Activated T-cell treated with anti-CD3 and anti-CD28 coated beads for 1 hour (primary cell): ENCODE measurements around the gene PTRHD1.
"Not testable (repeated sequence)": the region's sequence is repeated elsewhere in the genome, so short reads cannot be mapped to it uniquely, and the experiment has no call there.

Experiments used
- DNase-seq: peaks from one replicate; pipeline ENCODE4 v3.0.0-alpha.2; 2020; ENCODE audit warnings: low read depth

Gene PTRHD1

DNA sequence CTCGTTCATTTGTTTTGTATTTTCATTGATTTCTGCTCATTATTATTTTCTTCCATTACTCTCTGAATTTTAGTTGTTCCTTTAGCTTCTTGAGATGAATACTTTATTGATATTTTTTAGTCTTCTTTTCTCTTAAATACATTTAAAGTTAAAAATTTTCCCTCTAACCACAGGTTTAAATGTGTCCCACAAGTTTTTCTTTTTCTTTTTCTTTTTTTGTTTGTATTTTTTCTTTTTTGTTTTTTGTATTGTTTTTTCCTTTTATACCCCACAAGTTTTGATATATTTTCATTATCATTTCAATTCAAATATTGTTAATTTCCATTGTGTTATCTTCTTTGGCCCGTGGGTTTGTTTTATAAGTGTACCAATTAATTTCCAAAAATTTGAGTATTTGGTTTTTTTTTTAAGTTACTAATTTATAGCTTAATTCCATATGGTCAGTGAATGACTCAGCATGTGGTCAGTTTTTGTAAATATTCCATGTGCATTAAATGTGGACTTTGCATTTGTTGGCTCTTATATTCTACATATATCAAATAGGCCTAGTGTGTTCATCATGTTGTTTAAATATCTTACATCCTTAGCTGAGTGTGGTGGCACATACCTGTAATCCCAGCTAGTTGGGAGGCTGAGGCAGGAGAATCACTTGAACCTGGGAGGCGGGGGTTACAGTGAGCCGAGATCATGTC lies 16.3 kb upstream of the PTRHD1 start:
- no peak for DNase-seq

DNA sequence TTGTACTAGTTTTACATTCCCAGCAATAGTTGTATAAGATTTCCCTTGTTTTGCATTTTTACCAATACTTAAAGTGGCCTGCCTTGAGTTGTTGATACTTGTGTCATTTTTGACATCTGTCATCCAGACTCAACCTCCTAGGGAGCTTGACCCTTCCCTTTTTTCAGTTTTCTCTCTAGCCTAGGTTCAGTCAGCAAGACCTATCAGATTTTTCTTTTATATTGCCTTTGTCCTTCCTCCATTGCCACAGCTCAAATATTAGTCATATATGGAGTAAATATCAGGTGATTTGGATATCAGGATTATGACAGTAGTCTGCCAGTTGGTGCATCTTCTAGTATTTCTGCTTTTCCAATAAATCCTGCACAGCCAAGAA lies 13.5 kb upstream of the PTRHD1 start:
- DNase-seq: no peak

DNA sequence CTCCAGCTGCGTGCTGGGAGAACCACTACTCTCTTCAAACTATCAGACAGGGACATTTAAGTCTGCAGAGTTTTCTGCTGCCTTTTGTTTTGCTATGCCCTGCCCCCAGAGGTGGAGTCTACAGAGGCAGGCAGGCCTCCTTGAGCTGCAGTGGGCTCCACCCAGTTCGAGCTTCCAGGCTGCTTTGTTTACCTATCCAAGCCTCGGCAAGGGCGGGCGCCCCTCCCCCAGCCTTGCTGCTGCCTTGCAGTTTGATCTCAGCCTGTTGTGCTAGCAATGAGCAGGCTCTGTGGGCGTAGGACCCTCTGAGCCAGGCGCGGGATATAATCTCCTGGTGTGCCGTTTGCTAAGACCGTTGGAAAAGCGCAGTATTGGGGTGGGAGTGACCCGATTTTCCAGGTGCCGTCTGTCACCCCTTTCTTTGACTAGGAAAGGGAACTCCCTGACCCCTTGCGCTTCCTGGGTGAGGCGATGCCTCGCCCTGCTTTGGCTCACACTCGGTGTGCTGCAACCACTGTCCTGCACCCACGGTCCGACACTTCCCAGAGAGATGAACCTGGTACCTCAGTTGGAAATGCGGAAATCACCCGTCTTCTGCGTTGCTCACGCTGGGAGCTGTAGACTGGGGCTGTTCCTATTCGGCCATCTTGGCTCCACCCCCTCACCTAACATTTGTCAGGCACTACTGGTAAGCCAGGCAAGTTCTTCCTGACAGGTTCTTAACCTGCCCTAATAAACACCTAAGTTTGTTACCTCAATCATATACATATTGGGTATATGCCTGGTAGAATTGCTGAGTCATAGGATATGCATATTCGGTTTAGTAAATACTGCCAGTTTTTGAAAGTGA lies 12.8 kb upstream of the PTRHD1 start:
- DNase-seq: not testable (repeated sequence)

DNA sequence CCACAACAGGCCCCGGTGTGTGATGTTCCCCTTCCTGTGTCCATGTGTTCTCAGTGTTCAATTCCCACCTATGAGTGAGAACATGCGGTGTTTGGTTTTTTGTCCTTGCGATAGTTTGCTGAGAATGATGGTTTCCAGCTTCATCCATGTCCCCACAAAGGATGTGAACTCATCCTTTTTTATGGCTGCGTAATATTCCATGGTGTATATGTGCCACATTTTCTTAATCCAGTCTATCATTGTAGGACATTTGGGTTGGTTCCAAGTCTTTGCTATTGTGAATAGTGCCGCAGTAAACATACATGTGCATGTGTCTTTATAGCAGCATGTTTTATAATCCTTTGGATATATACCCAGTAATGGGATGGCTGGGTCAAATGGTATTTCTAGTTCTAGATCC lies 7.3 kb upstream of the PTRHD1 start:
- DNase-seq: not testable (repeated sequence)

DNA sequence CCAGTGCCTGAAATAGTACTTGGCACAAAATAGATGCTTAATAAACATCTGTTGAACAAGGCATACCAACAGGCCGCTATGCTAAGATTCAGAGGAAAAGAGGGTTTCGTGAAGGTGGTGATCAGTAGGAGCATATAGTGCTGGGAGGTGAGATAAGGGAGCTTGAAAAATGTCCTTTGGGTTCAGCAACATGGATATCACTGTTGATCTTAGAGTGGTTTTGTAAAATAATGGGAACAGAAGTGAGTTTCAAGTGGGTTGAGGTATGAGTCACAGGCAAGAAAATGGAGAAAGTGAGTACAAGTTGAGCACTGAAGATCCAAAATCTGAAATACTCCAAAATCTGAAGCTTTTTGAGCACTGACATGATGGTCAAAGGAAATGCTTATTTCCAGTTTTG lies 4.5 kb upstream of the PTRHD1 start:
- DNase-seq: no peak

DNA sequence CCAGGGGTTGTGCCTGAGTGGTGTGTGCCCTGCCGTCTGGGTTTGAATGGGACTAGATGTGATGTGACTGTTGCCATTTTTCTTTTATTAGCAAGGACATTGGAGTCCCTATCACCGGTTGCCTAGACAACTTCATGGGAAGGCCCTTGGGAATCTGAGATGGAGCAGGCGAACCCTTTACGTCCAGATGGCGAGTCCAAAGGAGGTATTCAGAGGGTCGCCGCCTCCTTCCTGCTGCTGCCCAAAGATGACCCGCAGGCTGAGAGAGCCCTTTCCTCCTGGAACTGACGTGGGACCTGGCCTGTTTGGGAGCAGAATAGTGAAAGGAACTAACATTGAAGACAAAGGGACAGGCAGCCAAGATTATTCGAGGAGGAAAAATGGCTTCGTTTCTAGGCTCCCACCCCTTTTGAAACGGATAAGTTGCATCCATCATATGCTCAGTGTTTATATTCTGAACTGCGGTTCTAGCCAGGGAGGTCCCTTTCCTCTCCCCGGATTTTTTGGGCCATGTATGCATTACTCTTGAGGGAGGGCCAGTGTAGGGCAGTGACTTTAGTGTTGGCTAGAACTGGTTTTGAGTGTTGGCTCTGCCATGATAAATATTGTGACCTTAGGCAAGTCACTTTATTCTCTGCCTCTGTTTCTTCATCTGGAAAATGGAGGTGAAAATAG lies 707 bp upstream of the PTRHD1 start:
- no peak for DNase-seq

DNA sequence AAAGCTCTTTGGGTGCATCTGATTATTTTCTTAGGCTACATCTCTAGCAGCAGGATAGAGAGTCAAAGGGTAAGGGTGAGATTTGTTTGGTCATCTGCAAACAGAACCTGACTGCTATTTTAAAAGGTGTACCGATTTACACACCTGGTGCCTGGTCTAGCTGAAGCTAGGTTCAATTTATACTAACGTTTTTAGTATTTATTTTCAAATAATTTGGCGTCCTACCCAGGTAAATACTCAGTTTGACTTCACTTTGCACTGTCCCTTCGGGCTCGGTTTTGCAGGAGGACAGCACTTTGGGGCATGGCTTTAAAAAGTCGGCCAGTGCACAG lies 683 bp downstream of the PTRHD1 start:
- no peak for DNase-seq

DNA sequence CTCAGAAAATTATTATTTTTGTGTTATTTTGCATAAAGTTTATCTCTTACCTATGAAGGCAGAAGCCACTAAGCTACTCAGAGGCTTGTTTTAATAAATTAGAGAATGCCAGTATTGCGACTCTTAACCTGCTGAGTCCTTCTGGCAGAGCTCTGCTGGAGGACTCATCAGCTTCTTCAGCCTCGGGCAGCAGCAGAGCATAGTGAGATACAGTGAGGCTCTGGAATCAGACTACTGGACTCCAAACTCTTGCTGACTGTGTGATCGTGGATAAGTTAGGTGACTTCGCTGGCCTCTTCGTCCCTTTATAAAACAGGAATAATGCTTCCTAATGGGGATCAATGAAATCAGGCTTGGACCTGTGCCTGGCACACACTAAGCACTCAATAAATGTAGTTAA lies 1.7 kb downstream of the PTRHD1 start:
- DNase-seq: no peak

DNA sequence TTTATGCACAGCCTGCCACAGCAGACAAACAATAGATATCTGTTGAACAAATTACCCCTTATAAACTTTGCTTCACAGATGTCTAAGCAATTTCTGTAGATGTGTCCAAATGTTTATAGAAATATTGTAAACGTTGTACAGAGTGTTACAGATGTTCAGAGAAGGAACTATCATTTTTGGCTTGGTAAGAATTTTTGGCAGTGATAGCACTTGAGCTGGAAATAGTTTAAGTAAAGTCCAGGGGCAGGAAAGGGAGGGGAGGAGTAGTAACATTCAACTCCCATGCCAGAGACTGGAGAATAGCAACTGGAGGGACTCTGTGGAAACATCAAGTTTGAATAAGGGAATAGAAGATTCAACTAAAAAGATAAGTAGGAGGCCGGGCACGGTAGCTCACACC lies 4.4 kb downstream of the PTRHD1 start:
- no peak for DNase-seq

DNA sequence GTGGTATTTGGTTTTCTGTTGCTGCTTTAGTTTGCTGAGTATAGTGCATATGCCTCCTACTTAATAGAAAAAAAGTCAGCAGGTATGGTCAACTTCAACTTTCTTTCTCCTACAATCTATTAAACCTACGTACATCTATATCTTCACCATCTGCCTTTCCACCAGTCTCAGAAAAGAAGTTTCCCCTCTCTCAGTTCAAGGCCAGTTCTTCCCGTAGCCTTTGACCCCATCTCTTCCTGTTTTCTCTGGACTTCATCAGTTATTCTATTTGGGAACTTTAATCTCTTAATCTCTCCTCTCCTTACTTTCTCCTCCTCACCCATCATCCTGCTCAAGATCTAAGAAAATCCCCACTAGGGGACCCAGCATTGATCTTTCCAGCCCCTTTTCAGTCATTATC lies 5.7 kb downstream of the PTRHD1 start:
- no peak for DNase-seq

DNA sequence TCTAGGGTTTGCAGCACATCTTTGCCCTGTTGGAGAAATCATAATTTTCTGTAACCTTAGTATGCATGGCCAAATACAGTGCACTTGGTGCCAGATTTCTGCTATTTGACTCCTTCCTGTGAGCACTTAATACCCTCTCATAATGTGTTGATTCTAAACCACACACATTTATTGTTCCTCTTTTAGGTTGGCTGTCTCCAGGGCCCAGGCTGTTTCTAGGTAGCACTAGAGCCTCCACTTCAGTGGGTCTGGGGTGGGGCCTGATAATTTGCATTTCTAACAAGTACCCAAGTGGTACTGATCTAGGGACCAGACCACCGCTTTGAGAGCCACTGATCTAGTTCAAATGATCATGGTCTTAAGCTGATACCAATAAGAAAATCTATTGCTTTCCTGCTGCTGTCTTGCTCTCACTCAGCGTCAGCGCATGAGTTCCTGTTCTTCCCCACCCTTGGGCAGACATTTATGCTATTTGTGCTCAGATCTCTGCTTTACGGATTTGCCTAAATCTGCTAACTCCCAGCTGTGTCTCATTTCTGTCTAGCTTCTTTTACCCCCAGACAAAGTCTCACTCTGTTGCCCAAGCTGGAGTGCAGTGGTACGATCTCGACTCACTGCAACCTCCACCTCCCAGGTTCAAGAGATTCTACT lies 7.4 kb downstream of the PTRHD1 start:
- DNase-seq: no peak

DNA sequence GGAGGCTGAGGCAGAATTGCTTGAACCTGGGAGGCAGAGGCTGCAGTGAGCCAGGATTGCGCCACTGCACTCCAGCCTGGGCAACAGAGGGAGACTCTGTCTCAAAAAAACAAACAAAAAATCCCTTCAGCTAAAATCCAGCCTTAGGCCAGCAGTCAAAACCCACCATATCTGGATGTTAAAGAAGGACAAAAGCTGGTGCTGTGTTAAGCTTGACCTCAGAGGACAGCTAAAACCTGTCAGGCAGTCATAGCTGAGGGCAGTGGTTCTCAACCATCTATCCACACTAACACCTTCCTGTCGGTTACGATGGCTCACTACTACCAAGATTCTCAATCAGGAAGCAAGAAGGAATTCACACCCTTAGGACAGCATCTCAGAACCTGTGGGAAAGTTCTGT lies 9.6 kb downstream of the PTRHD1 start:
- DNase-seq: no peak

DNA sequence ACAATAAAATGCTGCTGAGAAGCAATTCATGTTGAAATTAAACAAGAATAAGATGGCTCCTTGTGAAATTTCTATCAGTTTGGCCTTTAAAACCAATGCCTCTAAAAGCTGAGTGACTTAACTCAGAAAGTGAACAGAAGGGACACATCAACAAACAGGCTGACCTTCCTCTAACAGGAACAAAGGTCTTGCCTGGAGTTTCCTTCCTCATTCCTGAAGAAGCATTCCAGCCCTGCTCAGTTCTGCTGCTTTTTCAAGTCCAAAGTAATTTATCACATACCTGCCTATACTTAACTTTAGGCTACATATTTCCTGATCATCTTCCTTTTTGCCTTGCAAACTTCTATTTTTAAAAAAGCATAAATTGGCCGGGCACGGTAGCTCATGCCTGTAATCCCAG lies 14.1 kb downstream of the PTRHD1 start:
- DNase-seq: no peak

DNA sequence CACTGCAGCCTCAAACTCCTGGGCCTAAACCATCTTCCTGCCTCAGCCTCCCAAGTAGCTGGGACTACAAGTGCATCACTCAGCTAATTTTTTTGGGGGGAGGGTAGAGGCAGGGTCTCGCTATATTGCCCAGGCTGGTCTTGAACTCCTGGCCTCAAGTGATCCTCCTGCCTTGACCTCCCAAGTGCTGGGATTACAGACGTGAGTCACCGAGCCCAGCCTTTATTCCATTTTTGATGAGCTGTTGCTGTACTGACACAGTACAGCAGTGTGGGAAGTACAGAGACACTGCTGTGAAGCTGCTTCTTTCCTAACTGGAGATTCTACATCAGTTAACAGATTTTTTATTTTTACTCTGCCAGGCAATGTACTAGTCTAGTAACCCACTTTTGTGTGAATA lies 18.8 kb downstream of the PTRHD1 start:
- no peak for DNase-seq

DNA sequence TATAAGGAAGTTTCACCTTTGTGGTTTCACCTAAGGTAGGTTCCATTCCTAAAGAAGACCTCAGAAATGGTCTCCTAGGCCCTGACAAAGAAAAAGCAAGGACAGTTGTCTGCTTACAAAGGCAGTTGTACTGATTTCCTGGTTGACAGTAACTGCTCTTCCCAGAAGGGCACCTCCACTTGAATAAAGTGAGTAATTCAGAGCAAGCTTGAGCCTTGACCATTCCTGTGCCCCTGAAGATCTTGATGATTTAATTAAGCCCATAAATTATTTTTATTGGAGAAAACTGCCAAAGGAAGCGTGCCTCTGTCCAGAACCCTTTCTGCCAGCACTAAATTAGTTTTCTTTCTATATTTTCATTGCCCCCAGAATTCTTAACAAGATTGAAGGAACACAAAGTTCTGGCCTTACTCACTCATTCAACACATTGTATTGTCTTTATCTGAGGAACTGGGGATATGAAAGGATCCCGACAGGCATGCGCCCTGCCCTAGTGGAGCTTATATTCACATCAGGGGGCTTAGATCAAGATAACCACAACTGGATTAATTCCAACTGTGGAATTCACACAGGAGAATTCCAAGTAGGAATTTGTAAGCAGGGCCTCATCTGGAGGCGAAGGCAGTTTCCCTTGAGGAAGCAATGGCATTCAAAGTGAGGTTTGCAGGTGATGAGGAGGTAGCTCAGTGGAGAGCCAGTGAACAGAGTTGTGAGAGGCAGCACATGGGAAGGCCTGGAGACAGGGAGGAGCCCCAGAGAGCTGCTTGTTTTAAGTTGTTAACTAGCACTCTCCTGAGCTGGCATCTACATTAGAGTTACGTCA lies 21.2 kb downstream of the PTRHD1 start:
- no peak for DNase-seq

DNA sequence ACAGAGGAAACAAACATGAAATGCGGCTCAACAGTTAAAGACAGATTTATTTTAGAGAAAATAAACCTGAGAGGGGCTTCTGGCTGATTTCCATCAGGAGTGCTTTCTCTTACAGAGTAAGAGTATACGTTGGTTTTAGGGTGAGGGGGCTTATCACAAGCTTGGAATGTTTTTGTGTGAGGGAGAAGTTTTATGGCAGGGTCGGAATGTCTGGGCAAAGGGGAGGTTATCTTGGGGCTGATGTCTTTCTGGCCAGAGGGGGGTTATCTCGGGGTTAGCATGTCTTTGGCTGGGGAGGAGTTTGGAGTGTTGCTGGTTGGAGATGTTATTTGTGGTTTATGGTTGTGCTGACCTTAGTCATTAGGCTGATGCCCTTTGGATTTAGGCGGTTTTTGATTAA lies 22.1 kb downstream of the PTRHD1 start:
- no peak for DNase-seq

DNA sequence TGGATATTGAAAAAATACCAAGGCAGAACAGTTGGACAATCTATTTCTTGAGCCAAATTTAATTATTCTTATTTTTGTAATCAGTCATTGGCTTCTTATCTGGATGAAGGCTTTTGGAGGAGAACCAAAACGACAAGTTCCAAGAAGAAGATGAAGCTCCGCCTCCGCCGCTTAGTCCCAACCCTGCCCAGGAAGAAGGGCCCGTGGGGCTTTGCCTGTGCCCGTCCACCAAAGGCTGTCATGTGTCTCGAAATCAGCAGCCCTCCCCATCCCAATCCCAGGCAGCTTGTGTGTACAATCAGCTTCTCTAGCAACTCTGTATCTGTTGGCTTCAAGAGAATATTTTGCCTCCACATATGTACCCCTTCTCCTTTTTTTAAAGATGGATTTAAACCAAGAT lies 24.6 kb downstream of the PTRHD1 start:
- no peak for DNase-seq

DNA sequence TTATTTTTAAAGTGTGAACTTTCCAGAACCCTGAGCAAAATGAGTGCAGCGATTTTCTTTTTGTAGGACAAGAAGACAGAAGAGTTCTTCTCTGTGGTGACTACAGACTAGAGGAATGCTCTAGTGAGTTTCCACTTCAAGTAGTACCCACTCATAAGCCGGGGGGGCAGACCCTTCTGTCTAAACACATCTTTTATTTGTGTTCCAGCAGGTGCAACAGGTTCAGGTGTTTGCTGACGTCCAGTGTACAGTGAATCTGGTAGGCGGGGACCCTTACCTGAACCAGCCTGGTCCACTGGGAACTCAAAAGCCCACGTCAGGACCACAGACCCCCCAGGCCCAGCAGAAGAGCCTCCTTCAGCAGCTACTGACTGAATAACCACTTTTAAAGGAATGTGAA lies 25.2 kb downstream of the PTRHD1 start:
- DNase-seq: no peak

DNA sequence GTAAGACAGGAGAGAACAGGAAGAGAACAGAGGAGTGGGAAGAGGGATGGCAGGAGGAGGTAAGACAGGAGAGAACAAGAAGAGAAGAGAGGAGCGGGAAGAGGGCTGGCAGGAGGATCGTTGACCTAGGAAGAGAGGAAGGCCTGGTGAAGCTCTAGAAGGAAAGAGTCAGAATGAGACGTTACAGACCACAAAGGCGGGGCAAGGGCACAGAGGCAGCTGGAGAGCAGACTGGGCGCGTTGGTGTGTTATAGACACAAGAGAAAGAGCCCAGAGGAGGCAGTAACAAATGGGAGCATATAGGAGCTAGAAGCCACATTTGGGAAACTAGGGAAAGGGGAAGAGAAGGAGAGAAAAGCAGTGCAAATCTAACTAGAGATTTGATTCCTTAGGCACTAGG lies 26.6 kb downstream of the PTRHD1 start:
- no peak for DNase-seq

DNA sequence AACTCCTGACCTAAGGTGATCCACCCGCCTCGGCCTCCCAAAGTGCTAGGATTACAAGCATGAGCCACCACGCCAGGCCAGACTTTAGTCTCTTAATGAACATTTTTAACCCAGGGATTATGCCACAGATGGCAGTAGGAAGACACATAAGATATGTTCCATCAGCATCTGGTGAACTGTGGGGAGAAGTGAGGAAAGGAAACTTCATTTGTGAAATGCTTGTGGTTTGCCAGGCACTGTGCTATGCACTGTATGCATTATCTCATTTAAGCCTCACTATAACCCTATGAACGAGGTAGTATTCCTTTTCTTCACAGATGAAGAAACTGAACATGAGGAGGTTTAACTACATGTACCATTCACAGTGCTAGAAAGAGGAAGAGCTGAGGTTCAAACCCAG lies 29.3 kb downstream of the PTRHD1 start:
- DNase-seq: no peak

DNA sequence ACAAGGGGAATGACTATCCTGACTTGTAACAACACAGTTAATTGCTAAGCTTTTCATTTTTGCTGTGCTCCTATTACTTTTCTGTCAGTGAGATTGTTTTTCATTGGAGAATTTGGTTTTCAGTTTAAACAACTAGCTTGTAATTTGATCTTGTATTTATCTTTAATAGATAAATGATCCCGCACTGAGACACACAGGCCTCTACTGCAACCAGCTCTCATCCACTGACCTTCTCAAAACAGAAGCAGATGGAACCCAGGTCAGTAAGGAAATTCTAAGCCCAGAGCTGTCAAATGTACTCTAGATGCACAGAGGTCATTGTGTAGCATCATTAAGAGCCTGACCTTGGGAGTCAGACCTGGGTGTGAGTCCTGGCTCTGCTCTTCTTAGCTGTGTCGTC lies 30.7 kb downstream of the PTRHD1 start:
- no peak for DNase-seq

DNA sequence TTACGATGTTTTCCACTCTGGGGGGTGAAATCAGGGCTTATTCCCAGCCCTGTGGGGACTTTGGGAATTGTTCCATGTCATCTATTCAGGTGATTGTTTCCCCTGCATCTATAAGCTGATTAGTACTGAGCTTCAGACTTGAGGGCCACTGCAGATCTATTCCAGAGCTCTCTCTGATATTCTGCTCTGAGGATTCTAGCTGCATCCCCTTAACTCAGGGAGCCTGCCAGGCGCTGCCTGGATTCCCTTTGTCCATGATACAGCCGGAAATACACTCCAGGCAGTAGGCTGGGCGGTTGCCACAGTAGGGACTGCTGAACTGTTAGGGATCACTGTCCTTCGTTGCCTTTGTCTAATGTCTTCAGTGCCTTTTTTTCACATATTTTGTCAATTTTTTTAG lies 31.3 kb downstream of the PTRHD1 start:
- DNase-seq: no peak
